ENCODE measurements around the gene FAF1. TPM values are rescaled to one million over a fixed set of nuclear protein-coding genes. Genes with fewer than 3 reads are reported as not detected.

FAF1 gene
- total RNA-seq, 1 experiment from 2014 or later, result 78.7 TPM

GRCh38 chr1:50930965-50931737 is 28.9 kb downstream of the FAF1 start:
- intact Hi-C loops (cut with micrococcal nuclease; ENCODE audit: unreplicated experiment), result no loop called here
- no peak overlapping the region for H3K27ac Mint-ChIP-seq (ENCODE audit: unreplicated experiment)

GRCh38 chr1:50930193-50930592 is 29.9 kb downstream of the FAF1 start:
- BruUV-seq (replicated peaks), result no TSS peak
- Mint-ChIP-seq H3K27ac (ENCODE audit: unreplicated experiment) (no peak overlapping the region), H3K27me3 (ENCODE audit: insufficient read depth, unreplicated experiment) (no peaks in the 10 kb centered on the region), H3K36me3 (ENCODE audit: insufficient read depth, unreplicated experiment) (peaks cover 4% of the 10 kb centered on the region), H3K4me1 (ENCODE audit: low read depth, unreplicated experiment) (no peaks in the 10 kb centered on the region), H3K9me3 (ENCODE audit: unreplicated experiment) (no peaks in the 10 kb centered on the region), H3K4me3 (ENCODE audit: unreplicated experiment) (no peak overlapping the region)
- ChIA-PET POLR2A (no interaction called here), CTCF (interaction anchor here (0.6 to 1.8 kb wide), 5 partner anchors 16 to 259 kb away, joined by 3 to 9 read pairs (median 3); no protein-coding TSS in a partner anchor)
- Histone ChIP-seq H3K36me3 (ENCODE audit: control insufficient read depth, insufficient read depth, low read length) (no peaks in the 10 kb centered on the region), H3K4me1 (no peaks in the 10 kb centered on the region), H3K9me3 (no peaks in the 10 kb centered on the region), H3K4me3 (ENCODE audit: low read depth, low read length) (no peak overlapping the region), H3K27me3 (replicated peaks; ENCODE audit: control insufficient read depth, insufficient read depth, low read length) (no peaks in the 10 kb centered on the region)
- intact Hi-C loops (cut with micrococcal nuclease; ENCODE audit: unreplicated experiment), result no loop called here
- TF ChIP-seq CTCF (IDR thresholded peaks at IDR 0.05; ENCODE audit: insufficient read depth in 1 of 2, low read depth in 1 of 2, low read length in 1 of 2, severe bottlenecking in 1 of 2, unreplicated experiment in 1 of 2), result no peak
- DNase-seq, result no peak

More at GRCh38 chr1:50930965-50931737, 28.9 kb downstream of the FAF1 start:
- H3K9me3 Mint-ChIP-seq (ENCODE audit: unreplicated experiment), result no peaks in the 10 kb centered on the region
- POLR2A ChIA-PET, result no interaction called here
- H3K4me3 ChIP-seq (ENCODE audit: low read depth, low read length), result no peak overlapping the region
- H3K36me3 ChIP-seq (ENCODE audit: control insufficient read depth, insufficient read depth, low read length), result no peaks in the 10 kb centered on the region
- no peaks in the 10 kb centered on the region for H3K9me3 ChIP-seq
- TF ChIP-seq CTCF (IDR thresholded peaks at IDR 0.05; ENCODE audit: insufficient read depth in 1 of 2, low read depth in 1 of 2, low read length in 1 of 2, severe bottlenecking in 1 of 2, unreplicated experiment in 1 of 2), result no peak
- H3K36me3 Mint-ChIP-seq (ENCODE audit: insufficient read depth, unreplicated experiment), result peaks cover 4% of the 10 kb centered on the region
- no peak overlapping the region for H3K4me3 Mint-ChIP-seq (ENCODE audit: unreplicated experiment)
- CTCF ChIA-PET, result no interaction called here
- BruUV-seq (replicated peaks), result no TSS peak
- no peaks in the 10 kb centered on the region for H3K4me1 Mint-ChIP-seq (ENCODE audit: low read depth, unreplicated experiment)
- H3K27me3 ChIP-seq (replicated peaks; ENCODE audit: control insufficient read depth, insufficient read depth, low read length), result no peaks in the 10 kb centered on the region
- no peaks in the 10 kb centered on the region for H3K4me1 ChIP-seq
- no peak for DNase-seq
- no peaks in the 10 kb centered on the region for H3K27me3 Mint-ChIP-seq (ENCODE audit: insufficient read depth, unreplicated experiment)

GRCh38 chr1:50929376-50929958 is 30.6 kb downstream of the FAF1 start:
- H3K4me3 Mint-ChIP-seq (ENCODE audit: unreplicated experiment), result no peak overlapping the region
- Histone ChIP-seq H3K9me3 (no peaks in the 10 kb centered on the region), H3K27me3 (replicated peaks; ENCODE audit: control insufficient read depth, insufficient read depth, low read length) (no peaks in the 10 kb centered on the region), H3K4me1 (no peaks in the 10 kb centered on the region), H3K4me3 (ENCODE audit: low read depth, low read length) (no peak overlapping the region), H3K36me3 (ENCODE audit: control insufficient read depth, insufficient read depth, low read length) (no peaks in the 10 kb centered on the region)
- no peaks in the 10 kb centered on the region for H3K27me3 Mint-ChIP-seq (ENCODE audit: insufficient read depth, unreplicated experiment)
- no peaks in the 10 kb centered on the region for H3K4me1 Mint-ChIP-seq (ENCODE audit: low read depth, unreplicated experiment)
- CTCF ChIA-PET, result interaction anchor here (0.7 to 1.8 kb wide), 5 partner anchors 15 to 260 kb away, joined by 3 to 9 read pairs (median 4); no protein-coding TSS in a partner anchor
- BruUV-seq (replicated peaks), result no TSS peak
- peaks cover 2% of the 10 kb centered on the region for H3K9me3 Mint-ChIP-seq (ENCODE audit: unreplicated experiment)
- peak; percentile 32 to 38 for TF ChIP-seq CTCF (IDR thresholded peaks at IDR 0.05; ENCODE audit: insufficient read depth in 1 of 2, low read depth in 1 of 2, low read length in 1 of 2, severe bottlenecking in 1 of 2, unreplicated experiment in 1 of 2)
- POLR2A ChIA-PET, result no interaction called here
- intact Hi-C loops (cut with micrococcal nuclease; ENCODE audit: unreplicated experiment), result loop anchor here (2.0 to 5.0 kb wide), 3 partner anchors 38 to 261 kb away; no protein-coding TSS in a partner anchor
- peaks cover 7% of the 10 kb centered on the region for H3K36me3 Mint-ChIP-seq (ENCODE audit: insufficient read depth, unreplicated experiment)
- no peak for DNase-seq
- H3K27ac Mint-ChIP-seq (ENCODE audit: unreplicated experiment), result no peak overlapping the region
